H1 (cell line): ENCODE results near the gene TRDMT1. TPM values are rescaled to one million over a fixed set of nuclear protein-coding genes. Genes with fewer than 3 reads are reported as not detected.
A peak's percentile ranks its signal among the peaks of the same experiment; 100 is the strongest.

Experiments used
- CTCF ChIA-PET: fragments of 300-600 bp; sonication (Branson Sonifier 250); formaldehyde crosslinking; loops from one replicate; lab custom pipeline; 2021; ENCODE audit not compliant: partially characterized antibody; lab: Charles Lee
- POLR2A ChIA-PET: fragments of 300-600 bp; sonication (Branson Sonifier 250); formaldehyde crosslinking; loops from one replicate; lab custom pipeline; 2021; ENCODE audit warnings: inconsistent platforms; ENCODE audit not compliant: partially characterized antibody; lab: Charles Lee
- DNase-seq, 2 experiments: peaks; one replicate each; pipeline versions ENCODE4 v3.0.0 to v3.0.0-alpha.2; 2010 to 2022; ENCODE audit warnings: low spot score in 2 of 2, low read depth in 1 of 2, mixed read lengths in 1 of 2
- FAIRE-seq: peaks from 2 replicates; lab custom pipeline; 2011; peaks lifted over from hg19 to GRCh38; lab: Jason Lieb, UNC
- H2AFZ ChIP-seq: 2 replicates; pipeline ENCODE4 v1.8.1; 2012; ENCODE audit warnings: low read length, inconsistent platforms
- H2AK5ac ChIP-seq: 2 replicates; pipeline ENCODE4 v1.6.1; 2013; ENCODE audit warnings: low read depth, low read length
- H2BK120ac ChIP-seq: replicated peaks from 2 replicates; pipeline ENCODE3; 2013; ENCODE audit warnings: low read depth, low read length, inconsistent platforms
- H2BK12ac ChIP-seq: 2 replicates; pipeline ENCODE4 v1.6.1; 2013; ENCODE audit warnings: low read depth, low read length
- H2BK15ac ChIP-seq: 2 replicates; pipeline ENCODE4 v1.6.1; 2013; ENCODE audit warnings: low read length
- H2BK20ac ChIP-seq: 2 replicates; pipeline ENCODE4 v1.6.1; 2013; ENCODE audit warnings: low read length
- H2BK5ac ChIP-seq: 2 replicates; pipeline ENCODE4 v1.6.1; 2013; ENCODE audit warnings: low read depth, low read length
- H3K14ac ChIP-seq: 2 replicates; pipeline ENCODE4 v1.6.1; 2013; ENCODE audit warnings: inconsistent platforms; ENCODE audit not compliant: insufficient read length
- H3K18ac ChIP-seq: 2 replicates; pipeline ENCODE4 v1.6.1; 2013; ENCODE audit warnings: low read length; ENCODE audit errors: extremely low read depth
- H3K23ac ChIP-seq: 2 replicates; pipeline ENCODE4 v1.6.1; 2013; ENCODE audit warnings: inconsistent platforms; ENCODE audit not compliant: insufficient read length
- H3K23me2 ChIP-seq: 2 replicates; pipeline ENCODE4 v1.6.1; 2013; ENCODE audit warnings: low read depth, low read length
- H3K27ac ChIP-seq: 2 replicates; pipeline ENCODE4 v1.6.1; 2011; ENCODE audit warnings: low read depth, low read length, inconsistent platforms
- H3K27me3 ChIP-seq, 4 experiments: replicated peaks in 1 of 4; 1 replicate in 1 of 4; 2 replicates in 3 of 4; pipeline versions ENCODE4 v1.6.1 to v1.8.1; 2011 to 2013; ENCODE audit warnings: low read length in 3 of 4, mild to moderate bottlenecking in 3 of 4, inconsistent platforms in 2 of 4, mixed read lengths in 2 of 4, moderate library complexity in 1 of 4; ENCODE audit not compliant: control insufficient read depth in 3 of 4, insufficient read depth in 3 of 4; ENCODE audit errors: extremely low read depth in 1 of 4
- H3K36me3 ChIP-seq, 4 experiments: 2 replicates each; pipeline versions ENCODE4 v1.6.1 to v1.8.1; 2011 to 2013; ENCODE audit warnings: mild to moderate bottlenecking in 4 of 4, low read length in 3 of 4, moderate library complexity in 2 of 4, control low read depth in 1 of 4, inconsistent platforms in 1 of 4; ENCODE audit not compliant: insufficient read depth in 4 of 4, control insufficient read depth in 2 of 4
- H3K4ac ChIP-seq: replicated peaks from 2 replicates; pipeline ENCODE3; 2013; ENCODE audit warnings: low read length, low read depth, mixed read lengths, inconsistent platforms; ENCODE audit not compliant: insufficient read length
- H3K4me1 ChIP-seq, 4 experiments: replicated peaks in 1 of 4; 1 replicate in 1 of 4; 2 replicates in 3 of 4; pipeline versions ENCODE4 v1.6.1 to v1.8.1; 2011 to 2013; ENCODE audit warnings: low read length in 3 of 4, inconsistent platforms in 2 of 4, mixed read lengths in 1 of 4; ENCODE audit not compliant: insufficient read depth in 4 of 4, control insufficient read depth in 3 of 4
- H3K4me2 ChIP-seq, 2 experiments: 2 replicates each; pipeline versions ENCODE4 v1.6.1 to v1.8.1; 2011 to 2013; ENCODE audit warnings: low read depth in 2 of 2, low read length in 2 of 2, control low read depth in 1 of 2, inconsistent platforms in 1 of 2, mild to moderate bottlenecking in 1 of 2; ENCODE audit not compliant: insufficient read depth in 1 of 2
- H3K4me3 ChIP-seq, 4 experiments: fragments of 200-600, 300-600 bp in 1 of 4; sonication (generic), shearing (Covaris generic), sonication (Bioruptor Twin) in 1 of 4; 2 replicates each; pipeline versions ENCODE4 v1.5.1 to v1.8.1; 2011 to 2016; ENCODE audit warnings: low read length in 4 of 4, low read depth in 3 of 4, control low read depth in 2 of 4, inconsistent platforms in 2 of 4, mild to moderate bottlenecking in 2 of 4, mixed read lengths in 1 of 4, moderate library complexity in 1 of 4; ENCODE audit not compliant: insufficient read depth in 2 of 4; ENCODE audit errors: extremely low read depth in 1 of 4
- H3K56ac ChIP-seq: replicated peaks from 2 replicates; pipeline ENCODE3; 2013; ENCODE audit warnings: low read depth, mild to moderate bottlenecking, mixed read lengths, low read length, inconsistent platforms; ENCODE audit not compliant: insufficient read length
- H3K79me1 ChIP-seq: 2 replicates; pipeline ENCODE4 v1.6.1; 2013; ENCODE audit warnings: low read depth, low read length, control low read depth
- H3K79me2 ChIP-seq, 2 experiments: 2 replicates each; pipeline versions ENCODE4 v1.6.1 to v1.8.1; 2012 to 2013; ENCODE audit warnings: low read length in 2 of 2, mild to moderate bottlenecking in 2 of 2, inconsistent platforms in 1 of 2; ENCODE audit not compliant: insufficient read depth in 2 of 2, control insufficient read depth in 1 of 2
- H3K9ac ChIP-seq, 4 experiments: replicated peaks in 1 of 4; 1 replicate in 1 of 4; 2 replicates in 3 of 4; pipeline versions ENCODE4 v1.6.1 to v1.8.1; 2011 to 2013; ENCODE audit warnings: low read depth in 3 of 4, low read length in 3 of 4, control low read depth in 2 of 4, mild to moderate bottlenecking in 2 of 4, moderate library complexity in 2 of 4, inconsistent platforms in 1 of 4; ENCODE audit errors: extremely low read depth in 1 of 4
- H3K9me3 ChIP-seq, 2 experiments: 2 replicates each; pipeline versions ENCODE4 v1.6.1 to v1.8.1; 2012 to 2013; ENCODE audit warnings: mild to moderate bottlenecking in 2 of 2, moderate library complexity in 2 of 2, control low read depth in 1 of 2, inconsistent platforms in 1 of 2, low read depth in 1 of 2, low read length in 1 of 2, mixed read lengths in 1 of 2; ENCODE audit not compliant: insufficient read depth in 2 of 2
- H4K20me1 ChIP-seq, 2 experiments: replicated peaks in 1 of 2; 2 replicates each; pipeline versions ENCODE3 to v1.8.1; 2011 to 2013; ENCODE audit warnings: inconsistent platforms in 2 of 2, low read length in 2 of 2, mild to moderate bottlenecking in 1 of 2; ENCODE audit not compliant: insufficient read depth in 2 of 2, control insufficient read depth in 1 of 2
- H4K5ac ChIP-seq: 2 replicates; pipeline ENCODE4 v1.6.1; 2013; ENCODE audit warnings: low read length, low read depth, mixed read lengths, inconsistent platforms; ENCODE audit not compliant: insufficient read length
- H4K8ac ChIP-seq: 2 replicates; pipeline ENCODE4 v1.8.0; 2013; ENCODE audit warnings: mild to moderate bottlenecking, moderate library complexity, low read length, inconsistent platforms; ENCODE audit not compliant: insufficient read depth; ENCODE audit errors: extremely low read depth
- H4K91ac ChIP-seq: replicated peaks from 2 replicates; pipeline ENCODE3; 2013; ENCODE audit warnings: low read length, mixed read lengths, inconsistent platforms; ENCODE audit not compliant: insufficient read length
- CEBPB ChIP-seq: IDR thresholded peaks from 2 replicates; pipeline ENCODE4 v1.6.1; 2012; ENCODE audit warnings: low read depth, low read length
- CHD1 ChIP-seq: IDR thresholded peaks from 2 replicates; pipeline ENCODE4 v1.6.1; 2012; ENCODE audit warnings: low read depth, low read length, improper control_type of control experiment
- CREB1 ChIP-seq: IDR thresholded peaks from 2 replicates; pipeline ENCODE4 v1.6.1; 2012; ENCODE audit warnings: inconsistent platforms
- GABPA ChIP-seq: IDR thresholded peaks from 2 replicates; pipeline ENCODE4 v1.6.1; 2011; ENCODE audit warnings: mild to moderate bottlenecking, low read length, moderate library complexity, borderline replicate concordance; ENCODE audit not compliant: insufficient read depth
- HDAC2 ChIP-seq, 2 experiments: fragments of 300-600 bp in 1 of 2; sonication (generic) in 1 of 2; IDR thresholded peaks; 2 replicates each; pipeline ENCODE4 v1.6.1; 2011 to 2012; ENCODE audit warnings: low read depth in 2 of 2, low read length in 2 of 2, mild to moderate bottlenecking in 2 of 2, moderate library complexity in 2 of 2, borderline replicate concordance in 1 of 2, inconsistent platforms in 1 of 2
- KDM1A ChIP-seq: fragments of 200-600, 300-600 bp; sonication (generic); IDR thresholded peaks from 2 replicates; pipeline ENCODE4 v1.7.1; 2016; ENCODE audit warnings: mild to moderate bottlenecking, low read length, borderline replicate concordance
- MAFK ChIP-seq: IDR thresholded peaks from 2 replicates; pipeline ENCODE4 v1.6.1; 2012; ENCODE audit warnings: low read depth, mild to moderate bottlenecking, improper control_type of control experiment, low read length
- MAX ChIP-seq: IDR thresholded peaks from 2 replicates; pipeline ENCODE4 v1.6.1; 2012; ENCODE audit warnings: inconsistent platforms
- ZNF274 ChIP-seq: IDR thresholded peaks from 2 replicates; pipeline ENCODE4 v1.7.0; 2012; ENCODE audit warnings: low read length, borderline replicate concordance; ENCODE audit errors: extremely low read depth
- WGBS, 2 experiments: shearing (Covaris generic) in 1 of 2; methylation state at CpG; one replicate each; pipeline versions ENCODE4 v1.1.6 to v1.1.7; 2013 to 2015; ENCODE audit warnings: low lambda C conversion rate in 2 of 2, mixed read lengths in 2 of 2, inconsistent platforms in 1 of 2, low coverage in 1 of 2, missing lambda C conversion rate in 1 of 2; ENCODE audit not compliant: insufficient replicate concordance in 2 of 2, insufficient coverage in 1 of 2, insufficient read length in 1 of 2; ENCODE audit errors: extremely low coverage in 1 of 2, missing lambda C conversion rate in 1 of 2; 5-methylcytosine and 5-hydroxymethylcytosine counted together
- polyA plus RNA-seq, 7 experiments: library from polyadenylated mRNA; depleted of rRNA in 3 of 7; stranded (reverse) in 5 of 7; unstranded in 2 of 7; fragments of >200 nt in 5 of 7; fragments of 200-250 nt in 2 of 7; gene quantifications; 1 replicate in 5 of 7; 2 replicates in 1 of 7; 4 replicates in 1 of 7; pipeline versions ENCODE4 v1.2.1 to v1.2.3, GENCODE V29; 2011 to 2013; ENCODE audit warnings: missing spikeins in 2 of 7, mixed read lengths in 2 of 7
- total RNA-seq: library from RNA; stranded (reverse); fragmentation: NEBNext Ultra II Directional; extraction: Animal tissue kit (Norgen Biotek cat#: 25700); gene quantifications from 2 replicates; pipeline ENCODE4 v1.2.1, GENCODE V29; 2021
- TF ChIP-seq, protein P1 (sequence below): IDR thresholded peaks from 2 replicates; pipeline ENCODE4 v1.6.1; 2011; ENCODE audit warnings: low read length, improper control_type of control experiment

Gene TRDMT1
- total and polyA plus RNA-seq, 2 of the 8 experiments (the other 6 are each of a cell fraction or from before 2014, with no cell fraction given): 7.4 to 21.4 TPM

- peaks cover 0 to 15% (median 5%) of the 10 kb centered on the region in 4 experiments; a peak in 4 of 7 replicates for H3K4me1 ChIP-seq
- no peak overlapping the region for H2AK5ac ChIP-seq
- H2BK15ac ChIP-seq: no peak overlapping the region
- no peak overlapping the region for H2BK12ac ChIP-seq
- H2BK120ac ChIP-seq: no peak overlapping the region
- no peak for FAIRE-seq
- H4K8ac ChIP-seq: no peak overlapping the region
- no peak for DNase-seq
- ChIA-PET CTCF (no interaction called here), POLR2A (no interaction called here)
- H2AFZ ChIP-seq: no peak overlapping the region
- no peak overlapping the region for H2BK20ac ChIP-seq
- H3K79me1 ChIP-seq: 0 out of 2 replicates have a peak, but pooled peaks cover 2% of the 10 kb centered on the region
- H3K23me2 ChIP-seq: peaks cover 3% of the 10 kb centered on the region; the same call in 1 of the 2 replicates
- no peak overlapping the region for H3K4ac ChIP-seq
- 76% methylated on average over 5 of the region's 5 CpGs; no CpG with 5 or more reads in 1 of the 2 experiments for WGBS, 2 experiments
- no peak overlapping the region for H3K4me2 ChIP-seq
- no peaks in the 10 kb centered on the region for H3K36me3 ChIP-seq
- H3K27ac ChIP-seq: no peak overlapping the region
- H3K79me2 ChIP-seq: peaks cover 0 to 80% of the 10 kb centered on the region in 2 experiments; a peak in 3 of 4 replicates
- no peak overlapping the region for H3K56ac ChIP-seq
- H3K27me3 ChIP-seq: no peaks in the 10 kb centered on the region
- TF ChIP-seq CEBPB: no peak
- TF ChIP-seq, protein P1, sequence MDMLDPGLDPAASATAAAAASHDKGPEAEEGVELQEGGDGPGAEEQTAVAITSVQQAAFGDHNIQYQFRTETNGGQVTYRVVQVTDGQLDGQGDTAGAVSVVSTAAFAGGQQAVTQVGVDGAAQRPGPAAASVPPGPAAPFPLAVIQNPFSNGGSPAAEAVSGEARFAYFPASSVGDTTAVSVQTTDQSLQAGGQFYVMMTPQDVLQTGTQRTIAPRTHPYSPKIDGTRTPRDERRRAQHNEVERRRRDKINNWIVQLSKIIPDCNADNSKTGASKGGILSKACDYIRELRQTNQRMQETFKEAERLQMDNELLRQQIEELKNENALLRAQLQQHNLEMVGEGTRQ: no peak
- TF ChIP-seq HDAC2 (IDR thresholded peaks at IDR 0.05; ENCODE audit: borderline replicate concordance in 1 of 2, low read depth in 2 of 2, low read length in 2 of 2): peak in 1 of 2 experiments; percentile 60; a peak in 1 of 4 replicates
- no peak for TF ChIP-seq MAX
- no peak for TF ChIP-seq CREB1
- TF ChIP-seq KDM1A: peak; percentile 73
- no peak for TF ChIP-seq CHD1
- no peak for TF ChIP-seq MAFK
- TF ChIP-seq GABPA: no peak
- no peak for TF ChIP-seq ZNF274
- H3K14ac ChIP-seq: no peak overlapping the region
- H3K4me3 ChIP-seq: no peak overlapping the region
- H3K23ac ChIP-seq: no peak overlapping the region
- no peaks in the 10 kb centered on the region for H3K9me3 ChIP-seq
- H4K20me1 ChIP-seq: no peaks in the 10 kb centered on the region
- no peak overlapping the region for H4K91ac ChIP-seq
- H2BK5ac ChIP-seq: no peak overlapping the region
- no peak overlapping the region for H3K9ac ChIP-seq
- H4K5ac ChIP-seq: no peak overlapping the region
- H3K18ac ChIP-seq: no peak overlapping the region
Observed at GRCh38 chr10:17195083-17195482, 6.4 kb downstream of the TRDMT1 start.
